Activated T-helper 1 cell treated with anti-CD3 and anti-CD28 coated beads, Interleukin-12 subunit alpha, Interleukin-12 subunit beta, Interleukin-2, Interleukin-4 antibody, amounts not matched to agents 30 ng/mL and 10 ng/mL and 1 ng/mL, durations not matched to agents 14 hours and 24 hours and 36 hours (primary cell): ENCODE data around the gene APOE. TPM values are rescaled to one million over a fixed set of nuclear protein-coding genes. Genes with fewer than 3 reads are reported as not detected.
"Not testable (repeated sequence)": the region's sequence is repeated elsewhere in the genome, so short reads cannot be mapped to it uniquely, and the experiment has no call there.

Experiments used
- DNase-seq: peaks from one replicate; pipeline ENCODE4 v3.0.0; 2021; ENCODE audit warnings: low spot score
- H3K27ac Mint-ChIP-seq: one replicate; pipeline ENCODE4 v1.8.0; 2021; ENCODE audit warnings: mild to moderate bottlenecking, mixed read lengths
- H3K27me3 Mint-ChIP-seq: one replicate; pipeline ENCODE4 v1.8.0; 2022; ENCODE audit warnings: mild to moderate bottlenecking, moderate library complexity, mixed read lengths; ENCODE audit not compliant: insufficient read depth
- H3K36me3 Mint-ChIP-seq: one replicate; pipeline ENCODE4 v1.8.0; 2021; ENCODE audit warnings: low read depth, mixed read lengths
- H3K4me1 Mint-ChIP-seq: one replicate; pipeline ENCODE4 v1.8.0; 2021; ENCODE audit warnings: low read depth, mixed read lengths
- H3K4me3 Mint-ChIP-seq: one replicate; pipeline ENCODE4 v1.8.0; 2021; ENCODE audit warnings: mild to moderate bottlenecking, moderate library complexity, mixed read lengths
- H3K9me3 Mint-ChIP-seq: one replicate; pipeline ENCODE4 v1.8.0; 2021; ENCODE audit warnings: mixed read lengths
- intact Hi-C: fragments of 100-400 bp; cut with micrococcal nuclease; formaldehyde crosslinking; loops from one replicate; pipeline ENCODE4 v1.15.1; 2024
- total RNA-seq: library from RNA; stranded (reverse); gene quantifications from 2 replicates; pipeline ENCODE4 v1.2.3, GENCODE V29; 2022

APOE gene
- total RNA-seq, 1 donor from 2014 or later, result 0.41 TPM

DNA sequence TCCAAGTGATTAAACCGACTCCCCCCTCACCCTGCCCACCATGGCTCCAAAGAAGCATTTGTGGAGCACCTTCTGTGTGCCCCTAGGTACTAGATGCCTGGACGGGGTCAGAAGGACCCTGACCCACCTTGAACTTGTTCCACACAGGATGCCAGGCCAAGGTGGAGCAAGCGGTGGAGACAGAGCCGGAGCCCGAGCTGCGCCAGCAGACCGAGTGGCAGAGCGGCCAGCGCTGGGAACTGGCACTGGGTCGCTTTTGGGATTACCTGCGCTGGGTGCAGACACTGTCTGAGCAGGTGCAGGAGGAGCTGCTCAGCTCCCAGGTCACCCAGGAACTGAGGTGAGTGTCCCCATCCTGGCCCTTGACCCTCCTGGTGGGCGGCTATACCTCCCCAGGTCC is 2.0 kb downstream of the APOE start:
- peaks cover 10% of the 10 kb centered on the region for H3K36me3 Mint-ChIP-seq

DNA sequence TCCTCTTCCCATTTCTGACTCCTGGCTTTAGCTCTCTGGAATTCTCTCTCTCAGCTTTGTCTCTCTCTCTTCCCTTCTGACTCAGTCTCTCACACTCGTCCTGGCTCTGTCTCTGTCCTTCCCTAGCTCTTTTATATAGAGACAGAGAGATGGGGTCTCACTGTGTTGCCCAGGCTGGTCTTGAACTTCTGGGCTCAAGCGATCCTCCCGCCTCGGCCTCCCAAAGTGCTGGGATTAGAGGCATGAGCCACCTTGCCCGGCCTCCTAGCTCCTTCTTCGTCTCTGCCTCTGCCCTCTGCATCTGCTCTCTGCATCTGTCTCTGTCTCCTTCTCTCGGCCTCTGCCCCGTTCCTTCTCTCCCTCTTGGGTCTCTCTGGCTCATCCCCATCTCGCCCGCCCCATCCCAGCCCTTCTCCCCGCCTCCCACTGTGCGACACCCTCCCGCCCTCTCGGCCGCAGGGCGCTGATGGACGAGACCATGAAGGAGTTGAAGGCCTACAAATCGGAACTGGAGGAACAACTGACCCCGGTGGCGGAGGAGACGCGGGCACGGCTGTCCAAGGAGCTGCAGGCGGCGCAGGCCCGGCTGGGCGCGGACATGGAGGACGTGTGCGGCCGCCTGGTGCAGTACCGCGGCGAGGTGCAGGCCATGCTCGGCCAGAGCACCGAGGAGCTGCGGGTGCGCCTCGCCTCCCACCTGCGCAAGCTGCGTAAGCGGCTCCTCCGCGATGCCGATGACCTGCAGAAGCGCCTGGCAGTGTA is 2.7 kb downstream of the APOE start:
- no peaks in the 10 kb centered on the region for H3K9me3 Mint-ChIP-seq
- intact Hi-C loops, result no loop called here
- no peak for DNase-seq
- H3K4me1 Mint-ChIP-seq, result peaks cover 14% of the 10 kb centered on the region
- H3K36me3 Mint-ChIP-seq, result peaks cover 9% of the 10 kb centered on the region
- no peak overlapping the region for H3K27ac Mint-ChIP-seq
- H3K4me3 Mint-ChIP-seq, result no peak overlapping the region
- H3K27me3 Mint-ChIP-seq, result peaks cover 27% of the 10 kb centered on the region

More for the DNA sequence above, 2.0 kb downstream of the APOE start:
- peaks cover 23% of the 10 kb centered on the region for H3K27me3 Mint-ChIP-seq
- H3K9me3 Mint-ChIP-seq, result no peaks in the 10 kb centered on the region
- intact Hi-C loops, result loop anchor here (2.0 kb wide), 1 partner anchor 19 kb away; no protein-coding TSS in a partner anchor
- no peak for DNase-seq
- no peak overlapping the region for H3K4me3 Mint-ChIP-seq
- no peak overlapping the region for H3K27ac Mint-ChIP-seq
- peaks cover 14% of the 10 kb centered on the region for H3K4me1 Mint-ChIP-seq

GRCh38 chr19:44908836-44909261 is 3.3 kb downstream of the APOE start:
- H3K4me1 Mint-ChIP-seq, result peaks cover 19% of the 10 kb centered on the region
- H3K9me3 Mint-ChIP-seq, result no peaks in the 10 kb centered on the region
- peaks cover 4% of the 10 kb centered on the region for H3K36me3 Mint-ChIP-seq
- no peak overlapping the region for H3K27ac Mint-ChIP-seq
- peaks cover 33% of the 10 kb centered on the region for H3K27me3 Mint-ChIP-seq
- intact Hi-C loops, result no loop called here
- DNase-seq, result no peak
- H3K4me3 Mint-ChIP-seq, result no peak overlapping the region

DNA sequence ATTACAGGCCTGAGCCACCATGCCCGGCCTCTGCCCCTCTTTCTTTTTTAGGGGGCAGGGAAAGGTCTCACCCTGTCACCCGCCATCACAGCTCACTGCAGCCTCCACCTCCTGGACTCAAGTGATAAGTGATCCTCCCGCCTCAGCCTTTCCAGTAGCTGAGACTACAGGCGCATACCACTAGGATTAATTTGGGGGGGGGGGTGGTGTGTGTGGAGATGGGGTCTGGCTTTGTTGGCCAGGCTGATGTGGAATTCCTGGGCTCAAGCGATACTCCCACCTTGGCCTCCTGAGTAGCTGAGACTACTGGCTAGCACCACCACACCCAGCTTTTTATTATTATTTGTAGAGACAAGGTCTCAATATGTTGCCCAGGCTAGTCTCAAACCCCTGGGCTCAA is 4.2 kb downstream of the APOE start:
- peaks cover 34% of the 10 kb centered on the region for H3K27me3 Mint-ChIP-seq
- H3K36me3 Mint-ChIP-seq, result no peaks in the 10 kb centered on the region
- H3K27ac Mint-ChIP-seq, result no peak overlapping the region
- H3K4me1 Mint-ChIP-seq, result peaks cover 28% of the 10 kb centered on the region
- intact Hi-C loops, result no loop called here
- DNase-seq, result no peak
- H3K4me3 Mint-ChIP-seq, result no peak overlapping the region
- no peaks in the 10 kb centered on the region for H3K9me3 Mint-ChIP-seq

GRCh38 chr19:44911896-44912295 is 6.3 kb downstream of the APOE start:
- H3K36me3 Mint-ChIP-seq, DNase-seq, H3K9me3 Mint-ChIP-seq, H3K4me3 Mint-ChIP-seq, intact Hi-C loops, H3K27ac Mint-ChIP-seq: not testable (repeated sequence)
- Mint-ChIP-seq H3K4me1 (peaks cover 24% of the 10 kb centered on the region), H3K27me3 (peaks cover 26% of the 10 kb centered on the region)

DNA sequence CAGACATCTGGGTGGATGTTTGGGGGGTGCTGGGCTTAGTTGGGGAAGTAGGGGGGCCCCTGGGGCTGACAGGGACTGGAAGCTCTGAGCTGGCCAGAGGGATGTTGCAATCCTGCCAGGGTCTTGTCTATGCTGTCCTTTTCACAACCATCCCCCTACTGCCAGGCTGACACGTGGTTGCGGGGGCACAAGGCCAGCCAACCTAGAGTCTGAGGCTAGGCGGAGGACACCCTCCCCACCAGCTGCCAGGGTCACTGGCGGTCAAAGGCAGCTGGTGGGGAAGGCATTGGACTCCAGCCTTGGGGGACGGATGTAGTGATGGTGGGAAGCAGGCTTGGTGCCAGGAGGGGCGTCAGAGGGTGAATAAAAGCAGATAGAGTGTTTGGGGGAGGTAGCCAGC is 7.3 kb downstream of the APOE start:
- DNase-seq, result no peak
- Mint-ChIP-seq H3K36me3 (no peaks in the 10 kb centered on the region), H3K9me3 (no peaks in the 10 kb centered on the region), H3K27me3 (peaks cover 23% of the 10 kb centered on the region), H3K4me1 (peaks cover 24% of the 10 kb centered on the region), H3K4me3 (peak overlapping the region; percentile 68), H3K27ac (peak overlapping the region; percentile 34)
- intact Hi-C loops, result no loop called here

DNA sequence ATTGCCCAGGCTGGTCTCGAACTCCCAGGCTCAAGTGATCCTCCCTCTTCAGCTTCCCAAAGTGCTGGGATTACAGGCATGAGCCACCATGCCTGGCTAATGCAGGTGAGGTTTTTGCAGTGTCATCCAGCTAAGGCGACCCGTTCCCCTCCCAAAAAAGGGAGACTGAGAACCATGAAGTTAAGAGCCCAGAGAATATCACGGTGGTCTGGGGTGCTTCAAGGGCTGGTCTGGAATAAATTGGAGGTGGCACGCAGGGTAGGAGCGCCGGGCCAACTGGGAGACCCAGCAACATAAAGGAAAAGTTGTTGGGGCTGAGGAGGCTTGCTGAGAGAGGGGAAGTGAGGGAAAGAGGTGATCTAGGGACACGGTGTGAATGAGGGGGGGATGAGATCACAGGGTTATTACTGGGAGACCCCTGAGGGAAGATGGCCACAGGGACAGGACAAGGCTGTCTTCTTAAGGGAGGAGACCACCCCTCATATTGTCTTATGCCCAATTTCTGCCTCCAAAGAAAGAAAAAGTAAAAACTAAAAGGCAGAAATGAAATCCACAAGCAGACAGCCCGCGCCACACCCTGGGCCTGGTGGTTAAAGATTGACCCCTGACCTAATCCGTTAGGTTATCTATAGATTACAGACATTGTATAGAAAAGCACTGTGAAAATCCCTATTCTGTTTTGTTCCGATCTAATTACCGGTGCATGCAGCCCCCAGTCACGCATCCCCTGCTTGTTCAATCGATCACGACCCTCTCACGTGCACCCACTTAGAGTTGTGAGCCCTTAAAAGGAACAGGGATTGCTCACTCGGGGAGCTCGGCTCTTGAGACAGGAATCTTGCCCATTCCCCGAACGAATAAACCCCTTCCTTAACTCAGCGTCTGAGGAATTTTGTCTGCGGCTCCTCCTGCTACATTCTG is 8.2 kb downstream of the APOE start:
- DNase-seq, intact Hi-C loops, H3K9me3 Mint-ChIP-seq, H3K36me3 Mint-ChIP-seq: not testable (repeated sequence)
- Mint-ChIP-seq H3K27ac (peak overlapping the region; percentile 72), H3K27me3 (peaks cover 20% of the 10 kb centered on the region), H3K4me1 (peaks cover 24% of the 10 kb centered on the region), H3K4me3 (peak overlapping the region; percentile 94)

DNA sequence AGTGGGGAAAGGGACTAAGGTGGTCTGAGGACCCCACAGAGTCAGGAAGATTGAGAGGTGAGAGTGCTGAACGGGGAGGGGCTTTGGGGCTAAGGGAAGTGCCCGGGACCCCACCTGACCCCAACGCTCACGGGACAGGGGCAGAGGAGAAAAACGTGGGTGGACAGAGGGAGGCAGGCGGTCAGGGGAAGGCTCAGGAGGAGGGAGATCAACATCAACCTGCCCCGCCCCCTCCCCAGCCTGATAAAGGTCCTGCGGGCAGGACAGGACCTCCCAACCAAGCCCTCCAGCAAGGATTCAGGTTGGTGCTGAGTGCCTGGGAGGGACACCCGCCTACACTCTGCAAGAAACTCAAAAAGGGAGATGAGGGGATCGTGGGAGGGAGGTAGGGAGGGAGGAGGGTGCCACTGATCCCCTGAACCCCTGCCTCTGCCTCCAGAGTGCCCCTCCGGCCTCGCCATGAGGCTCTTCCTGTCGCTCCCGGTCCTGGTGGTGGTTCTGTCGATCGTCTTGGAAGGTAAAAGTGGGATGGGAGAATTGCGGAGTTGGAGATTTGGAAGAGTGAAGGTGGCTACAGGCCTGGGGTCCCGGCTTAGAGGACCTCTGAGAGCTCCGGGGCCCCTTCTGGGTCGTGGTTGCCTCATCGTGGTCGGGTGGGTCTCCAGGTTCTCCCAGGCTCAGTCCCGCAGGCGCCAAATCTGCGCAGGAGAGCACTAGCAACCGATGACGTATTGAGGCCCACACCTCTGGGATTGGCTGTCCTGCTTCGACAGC is 9.0 kb downstream of the APOE start, which contains the start of gene APOC1:
APOC1 (plus strand) TSS at position 176 of the 774 bp plus-strand sequence; CDS start at position 460, 284 bp downstream.
- Mint-ChIP-seq H3K27ac (peak within 1 kb of the TSS; percentile 92), H3K4me1 (peaks cover 24% of the 10 kb centered on the region), H3K27me3 (peaks cover 20% of the 10 kb centered on the region), H3K4me3 (peak within 1 kb of the TSS; percentile 94)
- peak; percentile 74 for DNase-seq
- H3K9me3 Mint-ChIP-seq, H3K36me3 Mint-ChIP-seq: not testable (repeated sequence)
- intact Hi-C loops, result loop anchor here (1.0 kb wide), 3 partner anchors 13 to 40 kb away; no protein-coding TSS in a partner anchor

GRCh38 chr19:44924243-44924725 is 18.7 kb downstream of the APOE start:
- no peak overlapping the region for H3K27ac Mint-ChIP-seq
- H3K36me3 Mint-ChIP-seq, result no peaks in the 10 kb centered on the region
- H3K27me3 Mint-ChIP-seq, result peaks cover 17% of the 10 kb centered on the region
- intact Hi-C loops, result no loop called here
- DNase-seq, result no peak
- no peaks in the 10 kb centered on the region for H3K9me3 Mint-ChIP-seq
- peaks cover 5% of the 10 kb centered on the region for H3K4me1 Mint-ChIP-seq
- H3K4me3 Mint-ChIP-seq, result no peak overlapping the region

- Mint-ChIP-seq H3K27me3 (peaks cover 17% of the 10 kb centered on the region), H3K9me3 (no peaks in the 10 kb centered on the region), H3K4me1 (peaks cover 5% of the 10 kb centered on the region), H3K4me3 (no peak overlapping the region), H3K27ac (no peak overlapping the region), H3K36me3 (no peaks in the 10 kb centered on the region)
- intact Hi-C loops, result no loop called here
- no peak for DNase-seq
Observed at GRCh38 chr19:44925114-44925891, 19.7 kb downstream of the APOE start.

GRCh38 chr19:44926245-44927077 is 20.9 kb downstream of the APOE start:
- not testable (repeated sequence) for H3K9me3 Mint-ChIP-seq, H3K36me3 Mint-ChIP-seq, DNase-seq, H3K4me1 Mint-ChIP-seq
- H3K27ac Mint-ChIP-seq, result peak overlapping the region; percentile 65
- intact Hi-C loops, result loop anchor here (1.0 to 2.0 kb wide), 3 partner anchors 11 to 113 kb away; partner anchors contain the start of gene CLASRP
- H3K4me3 Mint-ChIP-seq, result peak overlapping the region; percentile 60
- H3K27me3 Mint-ChIP-seq, result peaks cover 17% of the 10 kb centered on the region
